ENCODE measurements around the gene ZFP69B.

The ZFP69B gene

DNA sequence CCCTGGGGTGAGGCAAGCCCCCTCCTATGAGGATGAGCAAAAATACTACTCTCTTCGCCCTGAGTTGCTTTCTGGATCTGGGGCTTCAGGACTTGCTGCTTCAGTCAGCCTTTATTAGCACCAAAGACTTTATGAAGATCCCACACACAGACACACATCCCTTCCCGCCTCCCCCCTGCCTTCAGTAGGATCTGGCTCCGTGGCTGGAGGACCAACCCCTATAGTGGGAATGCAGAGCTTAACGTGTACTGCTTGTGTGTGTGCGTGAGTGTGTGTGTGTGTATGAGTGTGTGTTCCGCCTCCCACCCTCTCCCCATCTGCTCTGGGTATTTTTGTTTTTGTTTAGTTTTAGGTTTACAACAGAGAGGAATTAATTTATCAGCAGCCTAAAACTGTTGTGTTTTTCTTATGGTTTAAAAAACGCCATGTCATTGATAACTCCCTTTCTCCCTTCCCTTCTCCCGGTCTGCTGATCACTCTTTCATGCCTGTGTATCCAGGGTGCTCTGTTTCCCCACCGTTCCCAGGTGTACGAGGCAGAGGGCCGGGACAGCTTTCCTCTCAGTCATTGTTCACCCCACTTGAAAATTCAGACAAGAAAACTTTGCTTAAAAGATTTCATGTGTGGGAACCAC lies 27.5 kb upstream of the ZFP69B start:
- DNase-seq (ENCODE audit: low spot score) = no peak
- no peaks in the 10 kb centered on the region for H3K27me3 Mint-ChIP-seq (ENCODE audit: low read depth)
- H3K27ac Mint-ChIP-seq = no peak overlapping the region
- no peak overlapping the region for H3K4me3 Mint-ChIP-seq
- H3K4me1 Mint-ChIP-seq (ENCODE audit: low read depth) = no peaks in the 10 kb centered on the region
- peaks cover 66% of the 10 kb centered on the region for H3K36me3 Mint-ChIP-seq (ENCODE audit: low read depth)
- H3K9me3 Mint-ChIP-seq = no peaks in the 10 kb centered on the region

GRCh38 chr1:40423264-40423642 lies 27.0 kb upstream of the ZFP69B start:
- Mint-ChIP-seq H3K27me3 (ENCODE audit: low read depth) (no peaks in the 10 kb centered on the region), H3K9me3 (no peaks in the 10 kb centered on the region), H3K4me1 (ENCODE audit: low read depth) (no peaks in the 10 kb centered on the region), H3K4me3 (no peak overlapping the region), H3K36me3 (ENCODE audit: low read depth) (peaks cover 63% of the 10 kb centered on the region), H3K27ac (no peak overlapping the region)
- no peak for DNase-seq (ENCODE audit: low spot score)

DNA sequence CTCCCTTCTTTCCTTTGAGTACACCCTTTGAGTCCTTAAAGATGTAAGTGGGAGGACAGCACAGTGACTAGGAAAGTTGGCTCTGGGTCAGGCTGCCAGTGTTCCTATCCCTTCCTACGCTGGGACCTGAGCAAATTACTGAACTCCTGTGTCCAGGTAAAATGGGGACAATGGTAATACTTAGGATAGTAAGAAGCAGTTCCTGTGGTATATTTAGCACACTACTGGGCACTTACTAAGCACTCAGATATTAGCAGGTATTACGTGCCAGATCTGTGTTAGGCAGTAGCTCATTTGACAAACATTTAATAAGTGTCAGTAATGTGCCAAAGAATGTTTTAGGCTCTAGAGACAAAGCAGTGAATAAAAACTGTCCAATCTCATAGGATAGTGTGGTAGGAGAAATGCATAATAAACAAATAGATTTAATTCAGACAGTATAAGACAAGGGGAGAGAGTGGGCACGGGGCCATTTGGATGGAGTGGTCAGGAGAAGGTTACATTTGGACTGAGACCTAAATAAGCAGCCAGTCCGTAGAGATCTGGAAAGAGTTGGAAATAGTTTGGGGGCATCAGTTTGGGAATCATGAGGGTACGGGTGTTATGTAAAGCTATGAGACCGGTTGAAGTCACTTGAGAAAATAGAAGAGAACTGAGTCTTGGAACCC lies 26.2 kb upstream of the ZFP69B start:
- no peak overlapping the region for H3K27ac Mint-ChIP-seq
- no peaks in the 10 kb centered on the region for H3K4me1 Mint-ChIP-seq (ENCODE audit: low read depth)

GRCh38 chr1:40425198-40425597 lies 25.1 kb upstream of the ZFP69B start:
- no peak for DNase-seq (ENCODE audit: low spot score)
- no peak overlapping the region for H3K4me3 Mint-ChIP-seq
- H3K27me3 Mint-ChIP-seq (ENCODE audit: low read depth) = no peaks in the 10 kb centered on the region
- no peaks in the 10 kb centered on the region for H3K9me3 Mint-ChIP-seq
- H3K36me3 Mint-ChIP-seq (ENCODE audit: low read depth) = peaks cover 54% of the 10 kb centered on the region
- H3K4me1 Mint-ChIP-seq (ENCODE audit: low read depth) = no peaks in the 10 kb centered on the region
- no peak overlapping the region for H3K27ac Mint-ChIP-seq

More for the DNA sequence above, 26.2 kb upstream of the ZFP69B start:
- no peak overlapping the region for H3K4me3 Mint-ChIP-seq
- no peaks in the 10 kb centered on the region for H3K9me3 Mint-ChIP-seq
- no peaks in the 10 kb centered on the region for H3K27me3 Mint-ChIP-seq (ENCODE audit: low read depth)
- DNase-seq (ENCODE audit: low spot score) = no peak
- peaks cover 57% of the 10 kb centered on the region for H3K36me3 Mint-ChIP-seq (ENCODE audit: low read depth)

GRCh38 chr1:40431385-40431784 lies 18.9 kb upstream of the ZFP69B start:
- no peaks in the 10 kb centered on the region for H3K4me1 Mint-ChIP-seq (ENCODE audit: low read depth)
- H3K27ac Mint-ChIP-seq = no peak overlapping the region
- H3K27me3 Mint-ChIP-seq (ENCODE audit: low read depth) = no peaks in the 10 kb centered on the region

GRCh38 chr1:40432644-40433390 lies 17.5 kb upstream of the ZFP69B start:
- DNase-seq (ENCODE audit: low spot score) = no peak
- no peaks in the 10 kb centered on the region for H3K27me3 Mint-ChIP-seq (ENCODE audit: low read depth)
- H3K27ac Mint-ChIP-seq = no peak overlapping the region
- H3K9me3 Mint-ChIP-seq = peaks cover 3% of the 10 kb centered on the region
- H3K4me3 Mint-ChIP-seq = no peak overlapping the region
- H3K36me3 Mint-ChIP-seq (ENCODE audit: low read depth) = peaks cover 10% of the 10 kb centered on the region
- H3K4me1 Mint-ChIP-seq (ENCODE audit: low read depth) = no peaks in the 10 kb centered on the region

More at GRCh38 chr1:40431385-40431784, 18.9 kb upstream of the ZFP69B start:
- Mint-ChIP-seq H3K9me3 (peaks cover 3% of the 10 kb centered on the region), H3K4me3 (no peak overlapping the region), H3K36me3 (ENCODE audit: low read depth) (peaks cover 14% of the 10 kb centered on the region)
- DNase-seq (ENCODE audit: low spot score) = no peak

DNA sequence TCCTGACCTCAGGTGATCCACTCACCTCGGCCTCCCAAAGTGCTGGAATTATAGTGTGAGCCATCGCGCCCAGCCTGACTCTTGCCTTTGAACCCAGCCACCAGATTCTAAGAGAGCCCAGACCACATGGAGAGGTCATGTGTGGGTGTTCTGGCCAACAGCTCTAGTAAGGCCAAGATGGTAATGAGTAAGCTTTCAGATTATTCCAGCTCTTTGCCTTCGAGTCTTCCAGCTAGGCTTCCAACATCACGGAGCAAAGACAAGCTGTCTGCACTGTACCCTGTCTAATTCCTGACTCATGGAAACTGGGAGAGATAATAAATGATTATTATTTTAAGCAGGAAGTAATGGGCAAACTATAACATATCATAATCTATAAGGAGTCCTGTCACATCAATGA lies 14.8 kb upstream of the ZFP69B start:
- Mint-ChIP-seq H3K4me1 (ENCODE audit: low read depth) (peaks cover 2% of the 10 kb centered on the region), H3K9me3 (peaks cover 3% of the 10 kb centered on the region), H3K36me3 (ENCODE audit: low read depth) (peaks cover 6% of the 10 kb centered on the region), H3K27me3 (ENCODE audit: low read depth) (no peaks in the 10 kb centered on the region), H3K4me3 (no peak overlapping the region), H3K27ac (no peak overlapping the region)
- DNase-seq (ENCODE audit: low spot score) = no peak

DNA sequence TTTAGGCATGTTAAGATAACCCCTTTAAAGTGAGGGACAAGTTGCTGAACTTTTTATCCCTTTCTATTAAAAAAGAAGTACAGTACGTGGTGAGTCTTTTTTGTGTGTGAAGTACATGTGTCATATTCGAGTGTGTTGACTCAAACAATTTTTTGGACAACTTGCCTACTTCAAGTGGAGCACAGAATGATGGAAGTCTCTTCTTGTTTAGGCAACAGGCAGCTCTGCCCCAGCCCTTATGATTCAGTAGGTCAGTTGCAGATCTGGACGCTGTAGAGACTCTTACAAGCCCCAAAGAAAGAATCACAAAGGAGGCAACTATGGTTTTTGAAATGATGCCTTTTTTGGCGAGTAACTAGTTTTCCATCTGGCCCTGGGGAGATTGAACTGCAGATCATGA lies 14.4 kb upstream of the ZFP69B start:
- Mint-ChIP-seq H3K9me3 (peaks cover 3% of the 10 kb centered on the region), H3K4me1 (ENCODE audit: low read depth) (peaks cover 2% of the 10 kb centered on the region), H3K27ac (no peak overlapping the region), H3K36me3 (ENCODE audit: low read depth) (peaks cover 6% of the 10 kb centered on the region), H3K27me3 (ENCODE audit: low read depth) (no peaks in the 10 kb centered on the region), H3K4me3 (no peak overlapping the region)
- no peak for DNase-seq (ENCODE audit: low spot score)

- peaks cover 2% of the 10 kb centered on the region for H3K4me1 Mint-ChIP-seq (ENCODE audit: low read depth)
- no peak overlapping the region for H3K4me3 Mint-ChIP-seq
- H3K27me3 Mint-ChIP-seq (ENCODE audit: low read depth) = no peaks in the 10 kb centered on the region
- DNase-seq (ENCODE audit: low spot score) = no peak
- no peaks in the 10 kb centered on the region for H3K9me3 Mint-ChIP-seq
- no peaks in the 10 kb centered on the region for H3K36me3 Mint-ChIP-seq (ENCODE audit: low read depth)
- H3K27ac Mint-ChIP-seq = no peak overlapping the region
Observed at GRCh38 chr1:40438391-40439015, 11.8 kb upstream of the ZFP69B start.

- H3K4me1 Mint-ChIP-seq (ENCODE audit: low read depth) = peaks cover 2% of the 10 kb centered on the region
- peaks cover 7% of the 10 kb centered on the region for H3K9me3 Mint-ChIP-seq
- H3K36me3 Mint-ChIP-seq (ENCODE audit: low read depth) = peaks cover 5% of the 10 kb centered on the region
- no peak overlapping the region for H3K27ac Mint-ChIP-seq
- H3K4me3 Mint-ChIP-seq = no peak overlapping the region
- H3K27me3 Mint-ChIP-seq (ENCODE audit: low read depth) = no peaks in the 10 kb centered on the region
- DNase-seq (ENCODE audit: low spot score) = no peak
Observed at GRCh38 chr1:40439247-40439646, 11.0 kb upstream of the ZFP69B start.

DNA sequence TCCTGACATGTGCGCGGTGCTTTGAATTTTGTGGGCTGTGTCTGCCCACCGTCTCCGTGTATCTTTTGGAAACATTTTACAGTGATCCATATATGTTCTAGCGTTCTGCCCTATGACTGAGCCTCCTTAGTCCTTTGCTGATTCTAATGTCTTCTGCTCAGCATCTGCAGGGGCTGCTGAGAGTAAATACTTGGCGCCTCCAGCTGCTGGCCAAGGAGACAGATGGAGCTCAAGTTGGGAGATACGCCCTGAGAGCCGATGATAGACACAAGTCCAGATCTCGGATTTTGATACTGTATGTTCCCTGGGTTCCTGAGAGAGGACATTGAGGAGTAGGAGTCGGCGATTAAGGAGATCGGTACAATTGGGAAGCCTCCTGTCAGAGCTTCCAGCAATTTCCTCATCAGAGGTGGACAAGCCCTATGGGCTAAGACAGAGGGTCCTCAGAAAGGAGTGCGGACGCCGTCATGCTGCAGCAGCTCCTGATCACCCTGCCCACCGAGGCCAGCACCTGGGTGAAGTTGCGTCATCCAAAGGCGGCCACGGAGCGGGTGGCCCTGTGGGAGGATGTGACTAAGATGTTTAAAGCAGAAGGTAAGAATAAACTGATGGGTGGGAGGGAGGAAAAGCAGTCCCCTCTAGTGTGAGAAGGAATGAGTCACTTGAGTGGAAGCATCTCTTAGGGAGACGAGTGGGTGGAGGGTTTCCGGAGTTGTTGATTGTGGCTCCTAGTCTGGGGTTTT lies 390 bp downstream of the ZFP69B start:
- Mint-ChIP-seq H3K27me3 (ENCODE audit: low read depth) (no peaks in the 10 kb centered on the region), H3K27ac (peak overlapping the region; percentile 72), H3K4me3 (peak overlapping the region; percentile 78), H3K4me1 (ENCODE audit: low read depth) (peaks cover 22% of the 10 kb centered on the region), H3K9me3 (peaks cover 51% of the 10 kb centered on the region), H3K36me3 (ENCODE audit: low read depth) (peaks cover 48% of the 10 kb centered on the region)
- peak; percentile 87 for DNase-seq (ENCODE audit: low spot score)

DNA sequence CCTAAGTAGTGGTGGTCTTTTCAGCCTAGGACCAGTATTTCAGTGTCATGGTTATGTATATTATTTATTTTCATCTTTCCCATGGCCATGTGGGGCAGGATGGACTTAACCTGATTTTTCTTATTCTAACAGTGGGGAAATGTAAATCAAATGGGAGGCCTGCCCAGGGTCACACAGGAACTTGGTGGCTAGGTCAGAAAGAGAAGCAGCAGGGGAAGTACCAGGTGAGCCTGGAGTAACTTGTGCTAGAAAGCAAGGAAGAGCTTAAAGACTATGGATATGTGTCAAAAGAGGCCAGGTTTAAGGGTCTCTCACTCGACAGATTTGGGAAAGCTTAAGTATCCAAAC lies 936 bp downstream of the ZFP69B start:
- DNase-seq (ENCODE audit: low spot score) = no peak
- peak overlapping the region; percentile 78 for H3K4me3 Mint-ChIP-seq
- peaks cover 22% of the 10 kb centered on the region for H3K4me1 Mint-ChIP-seq (ENCODE audit: low read depth)
- H3K27me3 Mint-ChIP-seq (ENCODE audit: low read depth) = no peaks in the 10 kb centered on the region
- H3K27ac Mint-ChIP-seq = peak overlapping the region; percentile 72
- H3K36me3 Mint-ChIP-seq (ENCODE audit: low read depth) = peaks cover 49% of the 10 kb centered on the region
- peaks cover 49% of the 10 kb centered on the region for H3K9me3 Mint-ChIP-seq

- H3K27me3 Mint-ChIP-seq (ENCODE audit: low read depth) = no peaks in the 10 kb centered on the region
- peaks cover 77% of the 10 kb centered on the region for H3K9me3 Mint-ChIP-seq
- no peak overlapping the region for H3K27ac Mint-ChIP-seq
- peaks cover 13% of the 10 kb centered on the region for H3K4me1 Mint-ChIP-seq (ENCODE audit: low read depth)
- H3K36me3 Mint-ChIP-seq (ENCODE audit: low read depth) = peaks cover 82% of the 10 kb centered on the region
- H3K4me3 Mint-ChIP-seq = no peak overlapping the region
- no peak for DNase-seq (ENCODE audit: low spot score)
Observed at GRCh38 chr1:40454873-40455272, 4.6 kb downstream of the ZFP69B start.
